Activated CD4-positive, alpha-beta T cell treated with anti-CD3 and anti-CD28 coated beads, Interleukin-2, Interleukin-6, amounts not matched to agents 100 ng/mL and 50 ng/mL, durations not matched to agents 16 hours and 8 hours (primary cell): ENCODE data around the gene KIAA1328.
"Not testable (repeated sequence)": the region's sequence is repeated elsewhere in the genome, so short reads cannot be mapped to it uniquely, and the experiment has no call there.

Source experiments
- DNase-seq: peaks from one replicate; pipeline ENCODE4 v3.0.0-alpha.2; 2020

Gene KIAA1328

DNA sequence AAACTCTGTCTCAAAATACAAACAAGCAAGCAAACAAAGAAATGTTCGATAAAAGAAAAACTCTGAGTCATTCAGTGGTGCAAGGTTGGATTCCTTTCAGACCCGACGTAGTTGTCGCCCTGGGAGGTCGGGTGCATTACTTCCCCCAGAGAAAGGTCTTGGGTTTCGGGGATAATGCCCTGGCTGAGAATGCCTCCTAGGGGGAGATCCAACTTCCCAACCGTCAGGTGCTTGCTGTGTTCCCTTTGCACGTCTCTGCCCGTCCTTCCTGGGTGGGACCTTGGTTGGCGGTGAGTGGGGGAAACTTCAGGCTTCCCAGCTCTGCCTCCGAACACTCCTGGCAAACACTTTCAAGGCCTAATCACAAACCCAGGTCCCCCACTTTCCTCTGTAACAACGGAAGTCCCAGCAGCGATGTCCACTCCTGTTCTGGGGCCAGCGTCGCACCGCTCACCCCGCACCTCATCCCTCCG is 734 bp upstream of the KIAA1328 start:
- DNase-seq, result peak; percentile 35

DNA sequence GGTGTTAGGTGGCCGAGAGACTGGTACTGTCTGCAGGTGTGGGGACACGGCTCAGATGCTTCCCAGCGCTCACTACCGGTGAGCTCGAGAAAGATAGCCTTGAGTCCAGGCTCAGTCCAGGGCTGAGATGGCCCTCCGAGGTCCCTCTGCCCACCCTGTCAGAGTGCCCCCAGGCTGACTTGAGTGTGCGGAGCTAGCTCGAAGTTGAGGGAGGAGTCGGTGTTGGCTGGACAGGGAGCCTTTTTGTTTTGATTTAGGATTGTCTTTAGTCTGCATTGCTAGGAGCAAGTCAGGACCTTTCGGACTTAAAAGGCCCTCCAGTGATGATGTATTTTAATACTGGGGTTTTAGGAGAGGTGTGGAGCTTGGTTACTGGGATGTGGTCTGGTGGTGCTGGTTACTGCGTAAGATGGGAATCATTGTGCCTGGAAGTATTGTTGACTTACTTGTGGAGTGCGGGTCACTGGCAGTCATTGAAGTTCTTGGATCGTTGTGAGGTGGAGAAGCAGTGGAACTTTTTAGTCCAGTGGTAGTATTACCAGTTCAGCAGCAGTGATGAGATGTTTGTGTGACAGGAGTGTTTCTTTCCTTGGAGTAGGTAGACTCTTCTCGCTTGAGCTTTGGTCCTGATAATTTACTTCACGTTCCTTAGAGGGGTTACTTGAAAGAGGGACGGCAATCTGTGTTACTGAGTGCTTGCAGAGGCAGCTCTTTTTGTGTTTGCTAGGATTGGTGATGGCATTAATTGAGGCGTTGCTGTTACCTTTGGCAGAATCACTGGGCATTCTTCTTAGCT is 633 bp downstream of the KIAA1328 start:
- DNase-seq, result no peak

DNA sequence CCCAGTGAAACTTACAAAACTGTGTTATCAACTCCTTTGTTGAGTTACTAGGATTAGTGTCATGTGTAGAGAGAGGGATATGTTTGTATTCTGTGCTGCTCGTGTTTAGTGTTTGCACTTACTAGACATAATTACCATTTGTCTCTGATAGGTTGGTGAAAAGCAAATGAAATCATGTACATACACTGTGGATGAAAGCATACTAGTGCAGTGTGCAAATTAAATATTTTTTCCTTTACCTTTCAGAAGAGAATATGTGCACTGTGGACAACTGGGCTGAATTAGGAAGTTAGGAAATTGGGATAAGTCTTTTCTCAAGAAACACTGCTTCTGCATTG is 1.2 kb downstream of the KIAA1328 start:
- no peak for DNase-seq

DNA sequence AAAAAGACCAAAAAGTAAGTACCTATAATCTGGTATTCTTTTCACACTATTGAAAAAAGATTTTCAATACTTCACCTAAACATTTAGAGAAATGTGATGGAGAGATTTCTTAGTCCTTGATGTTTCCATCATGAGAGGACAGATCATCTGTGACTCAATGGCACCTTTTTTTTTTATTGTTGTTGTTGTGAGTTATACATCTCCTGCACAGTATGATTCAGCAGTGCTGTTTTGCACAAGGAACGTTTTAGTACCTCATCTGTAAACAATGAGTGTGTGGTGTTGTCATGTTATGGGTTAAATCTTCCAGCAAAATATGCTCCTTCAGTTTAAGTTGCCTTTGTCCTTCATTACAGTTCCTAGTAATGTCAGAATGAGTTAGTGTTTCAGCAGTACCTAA is 2.2 kb downstream of the KIAA1328 start:
- peak; percentile 26 for DNase-seq

DNA sequence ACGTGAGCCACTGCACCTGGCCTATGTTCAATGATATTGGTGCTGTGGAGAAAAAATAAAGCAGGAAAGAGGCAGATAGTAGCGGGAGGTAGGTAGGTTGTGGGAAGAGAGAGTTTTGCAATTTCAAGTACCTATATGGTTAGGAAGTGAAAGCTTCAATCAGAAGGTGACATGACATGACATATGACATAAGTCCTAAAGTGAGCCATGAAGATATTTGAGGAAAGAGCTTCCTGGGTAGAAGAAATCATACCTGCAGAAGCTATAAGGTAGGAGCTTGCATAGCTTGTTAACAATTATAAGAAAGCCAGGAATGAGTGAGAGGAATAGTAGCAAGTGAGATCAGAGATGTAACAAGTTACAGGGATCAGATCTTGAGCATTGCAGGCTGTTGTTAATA is 4.2 kb downstream of the KIAA1328 start:
- DNase-seq, result no peak

DNA sequence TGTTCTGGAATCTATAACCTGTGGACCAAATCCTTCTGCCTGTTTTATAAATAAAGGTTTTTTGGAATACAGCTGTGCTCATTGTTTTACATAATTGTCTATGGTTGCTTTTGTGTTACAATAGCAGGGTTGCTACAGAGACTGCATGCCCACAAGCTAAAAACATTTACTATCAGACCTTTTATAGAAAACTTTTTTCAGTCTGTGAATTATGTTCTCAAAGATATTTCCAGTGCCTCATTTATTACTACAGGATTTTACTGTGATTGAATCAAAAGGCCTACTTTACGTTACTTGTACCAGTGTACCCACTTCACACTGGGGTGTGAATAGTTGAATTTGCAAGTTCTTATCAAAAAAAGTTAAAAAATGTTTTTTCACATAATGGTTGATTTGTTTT is 7.0 kb downstream of the KIAA1328 start:
- no peak for DNase-seq

DNA sequence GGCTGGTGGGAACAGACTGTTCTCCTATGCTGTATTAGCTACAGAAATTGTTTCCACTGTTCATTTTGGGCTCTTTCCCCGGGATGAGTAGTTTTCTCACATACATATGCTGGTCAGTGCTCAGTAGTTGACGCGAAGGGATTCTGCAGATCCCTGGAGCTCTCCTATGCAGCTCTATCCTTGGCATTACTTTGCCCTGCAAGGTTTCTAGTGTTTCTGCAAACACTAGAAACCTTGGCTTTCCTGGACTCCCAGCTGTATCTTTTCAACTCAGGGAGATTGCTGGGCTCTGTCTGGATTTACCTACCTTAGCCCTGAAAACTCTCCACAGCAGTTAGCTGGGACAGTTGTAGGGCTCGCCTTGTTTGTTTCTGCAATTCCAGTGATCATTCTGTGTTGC is 10.9 kb downstream of the KIAA1328 start:
- DNase-seq, result no peak

DNA sequence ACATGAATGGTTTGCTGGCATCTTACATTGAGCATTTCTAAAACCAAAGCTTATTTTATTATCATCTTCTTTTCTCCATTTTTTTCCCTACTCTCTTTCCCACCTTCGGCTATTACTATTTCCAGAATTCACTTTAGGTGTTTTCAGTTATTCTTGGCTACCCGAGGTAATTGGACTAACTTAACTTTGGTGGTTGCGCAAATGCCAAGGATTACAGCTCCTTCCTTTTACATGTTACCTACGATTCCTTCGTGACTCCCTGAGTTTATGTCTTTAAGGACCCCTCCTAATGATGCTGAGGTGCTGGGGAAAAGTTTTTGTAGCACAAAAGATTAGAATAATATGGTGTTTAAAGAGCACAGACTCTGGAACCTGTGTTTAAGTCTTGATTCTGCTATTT is 14.3 kb downstream of the KIAA1328 start:
- no peak for DNase-seq

DNA sequence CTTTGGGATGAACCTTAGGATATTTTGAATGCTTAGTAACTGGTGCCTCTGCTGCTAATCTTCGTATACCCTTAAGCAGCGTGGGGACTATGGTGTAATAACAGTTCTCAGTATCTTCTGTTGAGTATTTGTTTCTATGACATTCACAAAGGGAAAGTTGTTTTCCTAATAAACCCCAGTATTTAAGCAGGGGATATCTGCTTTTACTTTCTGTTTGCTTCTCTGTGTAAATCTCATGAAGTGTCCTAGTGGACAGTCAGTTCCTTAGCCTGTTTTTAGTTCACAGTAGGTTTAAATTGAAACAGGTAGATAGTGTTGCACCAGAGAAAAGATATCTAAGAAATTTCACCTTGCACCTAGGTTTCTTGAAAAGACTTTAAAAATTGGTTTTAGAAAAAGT is 14.9 kb downstream of the KIAA1328 start:
- no peak for DNase-seq

DNA sequence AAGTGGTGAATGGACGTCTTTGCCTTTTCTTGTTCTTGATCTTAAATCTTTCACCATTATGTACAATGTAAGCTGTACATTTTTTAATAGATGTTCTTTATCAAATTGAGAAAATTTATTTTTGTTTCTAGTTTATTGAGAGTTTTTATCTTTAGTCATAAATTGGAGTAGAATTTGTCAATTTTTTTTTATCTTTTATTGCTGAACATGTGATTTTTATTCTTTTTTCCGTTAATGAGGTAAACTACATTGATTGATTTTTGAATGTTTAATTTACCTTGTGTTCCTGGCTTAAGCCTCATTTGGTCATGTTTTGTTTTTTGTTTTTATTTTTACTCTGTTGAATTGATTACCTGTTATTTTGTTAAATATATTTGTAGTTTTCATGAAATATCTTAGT is 19.7 kb downstream of the KIAA1328 start:
- no peak for DNase-seq

DNA sequence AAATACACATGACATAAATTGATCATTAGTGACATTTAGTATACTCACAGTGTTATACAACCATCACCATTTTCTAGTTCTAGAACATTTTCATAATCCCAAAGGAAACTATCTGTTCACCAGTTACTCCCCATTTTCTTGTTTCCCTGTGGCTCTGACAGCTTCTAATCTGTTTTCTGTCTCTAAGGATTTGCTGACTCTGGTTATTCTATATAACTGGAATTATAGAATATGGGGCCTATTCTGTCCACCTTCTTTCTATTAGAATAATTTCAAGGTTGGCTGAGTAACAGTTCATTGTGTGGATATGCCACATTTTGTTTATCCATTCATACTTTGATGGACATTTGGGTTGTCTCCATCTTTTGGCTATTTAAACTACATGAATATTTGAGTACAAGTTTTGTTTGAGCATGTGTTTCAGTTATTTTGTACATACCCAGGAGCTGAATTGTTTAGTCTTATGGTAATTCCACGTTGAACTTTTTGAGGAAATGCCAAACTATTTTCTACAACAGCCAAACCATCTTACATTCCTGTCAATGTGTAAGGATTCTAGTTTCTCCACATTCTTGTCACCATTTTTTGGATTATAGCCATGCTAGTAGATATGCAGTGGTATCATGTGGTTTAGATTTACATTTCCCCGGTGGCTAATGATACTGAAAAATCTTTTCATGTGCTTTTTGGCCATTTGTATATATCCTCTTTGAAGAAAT is 20.5 kb downstream of the KIAA1328 start:
- DNase-seq, result no peak

DNA sequence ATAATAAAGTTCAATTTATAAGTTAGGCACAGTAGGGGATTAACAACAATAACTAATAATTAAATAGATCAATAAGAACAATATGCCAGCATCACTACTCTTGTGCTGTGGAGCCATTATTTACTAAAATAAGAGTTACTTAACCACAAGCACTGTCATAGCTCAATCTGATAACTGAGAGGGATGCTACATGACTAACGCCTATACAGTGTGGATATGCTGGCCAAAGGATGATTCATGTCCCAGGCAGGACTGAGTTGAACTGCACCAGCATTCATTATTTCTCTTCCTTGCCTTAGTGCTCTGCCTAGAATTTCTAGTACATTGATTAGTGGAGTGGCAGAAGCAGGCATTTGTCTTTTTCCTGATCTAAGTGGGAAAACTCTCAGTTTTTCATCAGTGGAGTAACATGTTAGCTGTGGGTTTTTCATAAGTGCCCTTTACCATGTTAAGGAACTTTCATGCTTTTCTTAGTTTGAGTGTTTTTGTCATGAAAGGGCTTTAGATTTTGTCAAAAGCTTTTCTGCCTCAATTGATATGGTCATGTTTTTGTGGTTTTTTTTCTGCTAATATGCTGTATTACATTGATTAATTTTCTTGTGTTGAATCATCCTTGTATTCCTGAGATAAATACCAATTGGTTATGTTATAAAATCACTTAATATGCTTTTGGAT is 21.7 kb downstream of the KIAA1328 start:
- DNase-seq, result peak; percentile 56

DNA sequence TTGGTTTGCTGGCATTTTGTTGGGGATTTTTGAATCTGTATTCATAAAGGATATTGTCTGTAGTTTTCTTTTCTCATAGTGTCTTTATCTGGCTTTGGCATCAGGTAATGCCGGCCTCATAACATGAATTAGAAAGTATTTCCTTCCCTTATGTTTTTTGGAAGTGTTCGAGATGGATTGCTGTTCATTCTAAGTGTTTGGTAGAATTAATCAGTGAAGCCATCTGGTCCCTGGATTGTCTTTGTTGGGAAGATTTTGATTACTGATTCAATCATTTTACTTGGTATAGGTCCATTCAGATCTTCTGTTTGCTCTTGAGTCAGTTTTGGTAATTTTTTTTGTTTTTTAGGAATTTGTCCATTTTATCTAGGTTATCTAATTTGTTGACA is 22.3 kb downstream of the KIAA1328 start:
- no peak for DNase-seq

DNA sequence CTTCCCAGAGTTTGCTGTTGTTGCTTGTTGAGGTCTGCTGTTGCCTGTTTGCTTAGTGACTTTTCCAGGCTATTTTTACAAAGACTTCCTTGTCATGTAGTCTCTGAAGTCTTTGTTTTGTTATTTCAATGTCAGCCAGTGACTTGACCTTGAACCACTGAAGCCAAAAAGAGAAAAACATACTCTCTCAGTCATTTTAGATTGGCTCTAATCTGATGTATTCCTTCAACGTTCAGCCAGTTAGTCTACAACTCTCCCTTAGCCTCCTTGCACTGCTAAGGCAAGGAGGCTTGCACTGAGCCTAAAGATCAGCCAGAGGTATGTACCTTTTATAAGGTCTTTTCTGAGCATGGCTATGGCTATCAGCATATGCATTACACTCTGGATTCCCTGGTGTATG is 27.9 kb downstream of the KIAA1328 start:
- DNase-seq, result no peak

DNA sequence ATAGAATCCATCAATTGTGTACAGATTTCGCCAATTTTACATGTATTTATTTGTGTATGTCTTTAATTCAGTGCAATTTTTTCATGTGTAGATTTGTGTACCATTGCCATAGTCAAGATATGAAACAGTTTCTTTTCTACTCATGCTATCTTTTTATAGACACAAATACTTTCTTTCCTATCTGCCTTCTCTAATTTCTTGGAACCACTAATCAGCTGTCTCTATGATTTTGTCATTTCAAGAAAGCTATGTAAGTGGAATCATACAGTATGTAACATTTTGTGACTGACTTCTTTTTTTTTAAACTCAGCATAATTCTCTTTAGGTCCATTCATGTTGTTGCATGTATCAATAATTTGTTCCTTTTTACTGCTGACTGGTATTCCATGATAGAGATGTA is 33.3 kb downstream of the KIAA1328 start:
- DNase-seq, result peak; percentile 10

DNA sequence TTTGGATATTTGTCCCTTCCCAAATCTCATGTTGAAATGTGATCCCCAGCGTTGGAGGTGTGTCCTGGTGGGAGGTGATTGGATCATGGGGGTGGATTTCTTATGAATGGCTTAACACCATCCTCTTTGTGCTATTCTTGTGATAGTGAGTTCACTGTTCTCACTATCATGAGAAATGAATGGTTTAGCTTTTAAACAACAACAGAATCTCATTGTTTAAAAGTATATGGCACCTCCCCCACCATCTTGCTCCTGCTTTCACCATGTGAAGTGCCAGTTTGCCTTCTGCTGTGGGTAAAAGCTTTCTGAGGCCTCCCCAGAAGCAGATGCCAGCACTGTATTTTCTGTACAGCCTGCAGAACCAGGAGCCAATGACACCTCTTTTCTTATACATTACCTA is 38.1 kb downstream of the KIAA1328 start:
- no peak for DNase-seq

DNA sequence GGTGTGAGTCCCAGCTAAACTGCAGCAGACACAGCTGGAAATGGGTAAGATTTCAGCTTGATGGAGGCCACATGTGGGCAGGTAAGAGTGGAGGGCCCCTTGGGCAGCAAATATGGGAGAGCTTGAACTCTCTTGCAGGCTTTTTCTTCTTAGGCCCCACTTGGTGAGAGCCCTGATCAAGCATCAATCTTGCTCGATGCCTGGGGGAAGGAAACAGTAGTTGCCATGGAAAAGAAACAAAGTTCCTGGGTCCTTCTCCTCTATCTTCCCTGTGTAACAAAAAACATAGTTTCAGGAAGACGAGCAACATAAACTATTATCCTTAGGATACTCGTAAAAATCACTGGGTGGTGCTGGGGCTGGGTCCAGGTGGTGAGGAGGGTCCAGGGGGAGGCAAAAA is 42.9 kb downstream of the KIAA1328 start:
- no peak for DNase-seq

DNA sequence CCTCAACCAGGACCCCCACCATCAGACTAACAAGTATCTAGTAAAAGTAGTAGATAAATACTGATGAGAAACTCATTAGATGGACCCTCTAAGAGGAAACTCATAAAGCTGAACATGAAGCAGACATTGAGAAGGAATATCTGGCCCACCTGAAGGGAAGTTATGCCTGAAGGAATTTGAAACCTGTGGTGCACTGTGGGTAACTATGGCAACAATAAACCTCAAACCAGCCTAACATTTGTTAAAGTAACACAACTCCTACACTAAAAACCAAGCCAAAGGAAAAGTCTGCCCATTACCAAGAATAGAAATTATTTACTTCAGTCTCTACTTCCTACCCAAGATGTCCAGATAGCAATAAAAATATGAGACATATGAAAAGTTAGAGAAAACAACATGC is 43.4 kb downstream of the KIAA1328 start:
- no peak for DNase-seq

DNA sequence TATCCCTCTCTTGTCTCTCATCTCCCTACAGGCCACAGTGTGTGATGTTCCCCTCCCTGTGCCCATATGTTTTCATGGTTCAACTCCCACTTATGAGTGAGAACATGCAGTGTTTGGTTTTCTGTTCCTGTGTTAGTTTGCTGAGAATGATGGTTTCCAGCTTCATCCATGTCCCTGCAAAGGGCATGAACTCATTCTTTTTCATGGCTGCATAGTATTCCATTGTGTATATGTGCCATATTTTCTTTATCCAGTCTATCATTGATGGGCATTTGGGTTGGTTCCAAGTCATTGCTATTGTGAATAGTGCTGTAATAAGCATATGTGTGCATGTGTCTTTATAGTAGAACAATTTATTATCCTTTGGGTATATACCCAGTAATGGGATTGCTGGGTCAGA is 44.9 kb downstream of the KIAA1328 start:
- not testable (repeated sequence) for DNase-seq

DNA sequence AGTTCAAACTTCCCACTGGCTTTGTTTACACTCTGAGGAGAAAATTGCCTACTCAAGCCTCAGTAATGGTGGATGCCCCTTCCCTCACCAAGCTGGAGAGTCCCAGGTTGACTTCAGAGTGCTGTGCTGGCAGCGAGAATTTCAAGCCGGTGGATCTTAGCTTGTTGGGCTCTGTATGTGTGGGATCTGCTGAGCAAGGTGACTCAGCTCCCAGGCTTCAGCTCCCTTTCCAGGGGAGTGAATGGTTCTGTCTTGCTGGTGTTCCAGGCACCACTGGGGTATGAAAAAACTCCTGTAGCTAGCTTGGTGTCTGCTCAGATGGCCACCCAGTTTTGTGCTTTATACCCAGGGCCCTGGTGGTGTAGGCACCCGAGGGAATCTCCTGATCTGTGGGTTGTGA is 50.9 kb downstream of the KIAA1328 start:
- DNase-seq, result not testable (repeated sequence)

DNA sequence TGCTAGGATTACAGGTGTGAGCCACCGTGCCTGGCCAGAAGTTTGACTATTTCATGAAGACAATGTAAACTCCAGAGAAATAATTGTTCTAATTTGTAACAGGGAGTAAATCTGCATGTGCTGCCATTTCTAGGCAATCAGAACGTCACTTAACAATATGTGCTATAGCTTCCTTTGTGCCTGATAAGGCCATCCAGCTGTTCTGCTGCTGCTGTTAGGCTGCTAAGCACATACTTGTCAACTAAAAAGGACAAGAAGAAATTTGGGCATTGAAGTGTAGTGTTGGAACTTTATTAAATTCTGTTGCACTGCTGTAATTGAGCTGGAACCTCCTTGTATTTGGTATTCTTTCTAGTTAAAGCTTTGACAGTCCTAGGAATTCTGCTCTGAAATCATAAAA is 57.1 kb downstream of the KIAA1328 start:
- no peak for DNase-seq

DNA sequence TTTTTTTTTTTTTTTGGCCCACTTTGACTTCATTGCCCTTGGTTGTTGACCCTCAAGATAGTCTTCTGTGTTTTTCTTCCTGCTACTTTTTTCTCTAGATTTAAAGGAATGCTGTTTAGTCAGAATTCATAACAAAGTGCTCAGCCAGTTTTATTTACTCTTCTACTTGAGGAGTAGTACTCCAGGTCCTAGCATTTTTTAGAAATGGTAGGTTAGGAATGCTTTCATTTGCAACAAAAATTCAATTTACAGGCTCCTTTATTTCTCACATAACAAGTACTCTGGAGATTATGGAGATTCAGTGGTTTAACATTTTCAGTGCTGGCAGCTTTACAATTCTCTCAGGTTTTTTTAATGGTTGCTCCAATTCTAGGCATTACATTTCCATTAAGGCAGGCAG is 58.2 kb downstream of the KIAA1328 start:
- DNase-seq, result no peak

DNA sequence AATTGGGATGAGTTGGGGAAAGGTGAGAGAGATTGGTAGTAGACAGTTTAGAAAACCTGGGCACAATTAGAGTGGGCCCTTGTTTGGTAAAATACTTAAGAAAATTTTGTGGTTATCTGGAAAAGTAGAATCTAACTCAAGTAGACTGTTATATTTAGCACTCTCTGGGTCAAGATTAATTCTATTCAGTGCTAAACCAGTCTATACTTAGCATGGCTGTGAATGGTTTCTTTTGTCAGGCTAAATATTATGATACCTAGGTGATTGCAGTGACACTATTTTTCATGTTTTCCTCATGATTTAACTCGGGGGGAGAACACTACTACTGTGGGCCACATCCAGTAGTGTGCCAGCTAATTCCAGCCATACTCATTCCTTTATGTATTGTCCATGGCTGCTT is 58.9 kb downstream of the KIAA1328 start:
- DNase-seq, result no peak

DNA sequence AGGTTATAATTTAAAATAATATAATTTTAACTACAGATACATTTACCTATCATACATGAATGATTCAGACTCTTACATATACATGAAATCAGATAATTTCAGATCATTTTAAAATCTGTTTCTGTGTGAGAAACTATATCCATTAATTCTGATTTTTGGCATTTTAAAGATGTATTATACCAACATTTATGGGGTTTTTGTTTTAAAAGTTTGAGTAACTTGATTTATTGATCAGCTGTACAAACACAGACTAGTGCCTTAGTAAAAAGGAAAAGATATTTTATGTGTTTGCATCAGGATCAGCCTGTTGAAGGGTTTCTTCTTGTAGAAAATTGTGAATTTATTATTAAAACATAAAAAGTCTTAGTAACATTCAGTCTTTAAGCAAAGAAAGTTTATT is 59.9 kb downstream of the KIAA1328 start:
- no peak for DNase-seq
